Heart left ventricle (tissue), 13 donors: ENCODE data around the gene DIS3L2.
"Not testable (repeated sequence)": the region's sequence is repeated elsewhere in the genome, so short reads cannot be mapped to it uniquely, and the experiment has no call there.

Source experiments
- CTCF ChIP-seq, 12 donors: fragments of 200-600 bp; sonication (generic) in 4 of 12; IDR thresholded peaks; one replicate each; pipeline versions ENCODE4 v1.5.0 to v1.8.0; 2018 to 2022; ENCODE audit warnings: antibody characterized with exemption in 12 of 12, mild to moderate bottlenecking in 5 of 12
- POLR2A ChIP-seq, 2 donors: fragments of 450-650 bp; IDR thresholded peaks; one replicate each; pipeline ENCODE4 v1.6.1; 2017; ENCODE audit warnings: antibody characterized with exemption in 2 of 2, mild to moderate bottlenecking in 2 of 2, moderate library complexity in 2 of 2
- donor health status: ischemic (EF 13 %, LVEDD 7.1; RV severe dilation, severe dysfunction).
- donor health status: DM: no; HTN: yes; CAD: no.
- donor health status: DM: no; HTN: no; CAD: no.
- donor health status: ischemic (EF 25% LVEDD 6.9; RV normal size, moderate dysfunction).
- donor health status: ischemic (EF 25% LVEDD 5.7; RV mildly dilated, moderate dysfunction).
- donor health status: ischemic (EF 35%, LVEDD 5.7; RV mildly dilated, moderate dysfunction).
- donor health status: nonischemic (EF 11% LVEDD 7.7; RV severe dilation, severe dysfunction).
- donor health status: DM: yes; HTN: yes; CAD: no.
- donor health status: PGD.
- donor health status: ischemic (EF 29% LVEDD 5.4; RV normal size, mild dysfunction).
- donor health status: nonischemic (EF 23%, LVEDD 6.1; RV moderate dilation, normal function).

DNA sequence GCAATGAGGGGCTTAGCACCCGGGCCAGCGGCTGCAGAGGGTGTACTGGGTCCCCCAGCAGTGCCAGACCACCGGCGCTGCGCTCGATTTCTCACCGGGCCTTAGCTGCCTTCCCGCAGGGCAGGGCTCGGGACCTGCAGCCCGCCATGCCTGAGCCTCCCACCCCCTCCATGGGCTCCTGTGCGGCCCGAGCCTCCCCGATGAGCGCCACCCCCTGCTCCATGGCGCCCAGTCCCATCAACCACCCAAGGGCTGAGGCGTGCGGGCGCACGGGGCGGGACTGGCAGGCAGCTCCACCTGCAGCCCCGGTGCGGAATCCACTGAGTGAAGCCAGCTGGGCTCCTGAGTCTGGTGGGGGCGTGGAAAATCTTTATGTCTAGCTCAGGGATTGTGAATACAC lies 404.9 kb downstream of the DIS3L2 start:
- TF ChIP-seq CTCF, POLR2A (IDR thresholded peaks at IDR 0.05): not testable (repeated sequence)
